ENCODE measurements around the gene CLP1.

CLP1 gene

GRCh38 chr11:57640068-57640800 lies 17.3 kb upstream of the CLP1 start:
- Histone ChIP-seq H3K27me3 (ENCODE audit: control insufficient read depth, insufficient read depth, low read length, poor library complexity, severe bottlenecking) (no peaks in the 10 kb centered on the region), H3K9me3 (ENCODE audit: control insufficient read depth, low read length) (no peaks in the 10 kb centered on the region), H3K4me1 (ENCODE audit: control insufficient read depth, insufficient read depth, low read length) (peaks cover 33% of the 10 kb centered on the region), H3K36me3 (ENCODE audit: control insufficient read depth, insufficient read depth, low read length) (no peaks in the 10 kb centered on the region), H3K4me3 (ENCODE audit: insufficient read depth, low read depth, low read length) (peak overlapping the region; percentile 95), H3K27ac (ENCODE audit: insufficient read depth, low read depth, low read length, poor library complexity, severe bottlenecking) (peak overlapping the region; percentile 98)
- WGBS, 2 experiments: 5 to 7% methylated on average over 9 of the region's 9 CpGs

GRCh38 chr11:57641011-57641807 lies 16.4 kb upstream of the CLP1 start:
- Histone ChIP-seq H3K4me3 (ENCODE audit: insufficient read depth, low read depth, low read length) (peak overlapping the region; percentile 95), H3K4me1 (ENCODE audit: control insufficient read depth, insufficient read depth, low read length) (peaks cover 43% of the 10 kb centered on the region)
- 49 to 56% methylated on average over 7 of the region's 7 CpGs for WGBS, 2 experiments

GRCh38 chr11:57643802-57644201 lies 13.8 kb upstream of the CLP1 start:
- WGBS, 2 experiments: 87 to 89% methylated on average over 3 of the region's 3 CpGs
- Histone ChIP-seq H3K36me3 (ENCODE audit: control insufficient read depth, insufficient read depth, low read length) (no peaks in the 10 kb centered on the region), H3K4me3 (ENCODE audit: insufficient read depth, low read depth, low read length) (no peak overlapping the region), H3K9me3 (ENCODE audit: control insufficient read depth, low read length) (no peaks in the 10 kb centered on the region), H3K27ac (ENCODE audit: insufficient read depth, low read depth, low read length, poor library complexity, severe bottlenecking) (no peak overlapping the region), H3K27me3 (ENCODE audit: control insufficient read depth, insufficient read depth, low read length, poor library complexity, severe bottlenecking) (no peaks in the 10 kb centered on the region), H3K4me1 (ENCODE audit: control insufficient read depth, insufficient read depth, low read length) (peaks cover 56% of the 10 kb centered on the region)

More at GRCh38 chr11:57641011-57641807, 16.4 kb upstream of the CLP1 start:
- Histone ChIP-seq H3K9me3 (ENCODE audit: control insufficient read depth, low read length) (no peaks in the 10 kb centered on the region), H3K27ac (ENCODE audit: insufficient read depth, low read depth, low read length, poor library complexity, severe bottlenecking) (no peak overlapping the region), H3K36me3 (ENCODE audit: control insufficient read depth, insufficient read depth, low read length) (no peaks in the 10 kb centered on the region), H3K27me3 (ENCODE audit: control insufficient read depth, insufficient read depth, low read length, poor library complexity, severe bottlenecking) (no peaks in the 10 kb centered on the region)

- WGBS, 2 experiments: 39 to 44% methylated on average over 17 of the region's 17 CpGs
- Histone ChIP-seq H3K36me3 (ENCODE audit: control insufficient read depth, insufficient read depth, low read length) (no peaks in the 10 kb centered on the region), H3K9me3 (ENCODE audit: control insufficient read depth, low read length) (no peaks in the 10 kb centered on the region), H3K27me3 (ENCODE audit: control insufficient read depth, insufficient read depth, low read length, poor library complexity, severe bottlenecking) (no peaks in the 10 kb centered on the region), H3K27ac (ENCODE audit: insufficient read depth, low read depth, low read length, poor library complexity, severe bottlenecking) (no peak overlapping the region), H3K4me3 (ENCODE audit: insufficient read depth, low read depth, low read length) (no peak overlapping the region), H3K4me1 (ENCODE audit: control insufficient read depth, insufficient read depth, low read length) (peaks cover 67% of the 10 kb centered on the region)
These were observed 12.5 kb upstream of the CLP1 start for GRCh38 chr11:57644748-57645688.

- no peak overlapping the region for H3K27ac ChIP-seq (ENCODE audit: insufficient read depth, low read depth, low read length, poor library complexity, severe bottlenecking)
- WGBS, 2 experiments: 62 to 68% methylated on average over 5 of the region's 5 CpGs
- H3K36me3 ChIP-seq (ENCODE audit: control insufficient read depth, insufficient read depth, low read length): no peaks in the 10 kb centered on the region
- no peaks in the 10 kb centered on the region for H3K27me3 ChIP-seq (ENCODE audit: control insufficient read depth, insufficient read depth, low read length, poor library complexity, severe bottlenecking)
- H3K4me1 ChIP-seq (ENCODE audit: control insufficient read depth, insufficient read depth, low read length): peaks cover 71% of the 10 kb centered on the region
- H3K9me3 ChIP-seq (ENCODE audit: control insufficient read depth, low read length): no peaks in the 10 kb centered on the region
- no peak overlapping the region for H3K4me3 ChIP-seq (ENCODE audit: insufficient read depth, low read depth, low read length)
These were observed 11.9 kb upstream of the CLP1 start for GRCh38 chr11:57645689-57646085.

GRCh38 chr11:57646194-57646798 lies 11.3 kb upstream of the CLP1 start:
- H3K27me3 ChIP-seq (ENCODE audit: control insufficient read depth, insufficient read depth, low read length, poor library complexity, severe bottlenecking): no peaks in the 10 kb centered on the region
- no peak overlapping the region for H3K4me3 ChIP-seq (ENCODE audit: insufficient read depth, low read depth, low read length)
- no peaks in the 10 kb centered on the region for H3K36me3 ChIP-seq (ENCODE audit: control insufficient read depth, insufficient read depth, low read length)
- H3K4me1 ChIP-seq (ENCODE audit: control insufficient read depth, insufficient read depth, low read length): peaks cover 66% of the 10 kb centered on the region
- H3K9me3 ChIP-seq (ENCODE audit: control insufficient read depth, low read length): no peaks in the 10 kb centered on the region
- H3K27ac ChIP-seq (ENCODE audit: insufficient read depth, low read depth, low read length, poor library complexity, severe bottlenecking): peak overlapping the region; percentile 6
- WGBS, 2 experiments: 57 to 61% methylated on average over 10 of the region's 10 CpGs

GRCh38 chr11:57646799-57647303 lies 10.7 kb upstream of the CLP1 start:
- no peaks in the 10 kb centered on the region for H3K36me3 ChIP-seq (ENCODE audit: control insufficient read depth, insufficient read depth, low read length)
- H3K4me1 ChIP-seq (ENCODE audit: control insufficient read depth, insufficient read depth, low read length): peaks cover 62% of the 10 kb centered on the region
- WGBS, 2 experiments: 7 to 8% methylated on average over 23 of the region's 23 CpGs
- peak overlapping the region; percentile 6 for H3K27ac ChIP-seq (ENCODE audit: insufficient read depth, low read depth, low read length, poor library complexity, severe bottlenecking)
- H3K4me3 ChIP-seq (ENCODE audit: insufficient read depth, low read depth, low read length): no peak overlapping the region
- H3K27me3 ChIP-seq (ENCODE audit: control insufficient read depth, insufficient read depth, low read length, poor library complexity, severe bottlenecking): no peaks in the 10 kb centered on the region
- no peaks in the 10 kb centered on the region for H3K9me3 ChIP-seq (ENCODE audit: control insufficient read depth, low read length)

- Histone ChIP-seq H3K9me3 (ENCODE audit: control insufficient read depth, low read length) (no peaks in the 10 kb centered on the region), H3K36me3 (ENCODE audit: control insufficient read depth, insufficient read depth, low read length) (no peaks in the 10 kb centered on the region), H3K27ac (ENCODE audit: insufficient read depth, low read depth, low read length, poor library complexity, severe bottlenecking) (no peak overlapping the region), H3K4me3 (ENCODE audit: insufficient read depth, low read depth, low read length) (no peak overlapping the region), H3K4me1 (ENCODE audit: control insufficient read depth, insufficient read depth, low read length) (peaks cover 60% of the 10 kb centered on the region), H3K27me3 (ENCODE audit: control insufficient read depth, insufficient read depth, low read length, poor library complexity, severe bottlenecking) (no peaks in the 10 kb centered on the region)
- WGBS, 2 experiments: 3 to 5% methylated on average over 10 of the region's 10 CpGs
These were observed 10.2 kb upstream of the CLP1 start for GRCh38 chr11:57647372-57647771.

- Histone ChIP-seq H3K9me3 (ENCODE audit: control insufficient read depth, low read length) (no peaks in the 10 kb centered on the region), H3K36me3 (ENCODE audit: control insufficient read depth, insufficient read depth, low read length) (no peaks in the 10 kb centered on the region), H3K27me3 (ENCODE audit: control insufficient read depth, insufficient read depth, low read length, poor library complexity, severe bottlenecking) (no peaks in the 10 kb centered on the region), H3K27ac (ENCODE audit: insufficient read depth, low read depth, low read length, poor library complexity, severe bottlenecking) (no peak overlapping the region), H3K4me1 (ENCODE audit: control insufficient read depth, insufficient read depth, low read length) (peaks cover 60% of the 10 kb centered on the region), H3K4me3 (ENCODE audit: insufficient read depth, low read depth, low read length) (peak overlapping the region; percentile 39)
- WGBS, 2 experiments: 7 to 9% methylated on average over 13 of the region's 13 CpGs
These were observed 9.4 kb upstream of the CLP1 start for GRCh38 chr11:57647960-57648800.

All from ectodermal cell (in vitro differentiated cells).